ENCODE measurements around the gene ADGRB2.
A peak's percentile ranks its signal among the peaks of the same experiment; 100 is the strongest.

Gene ADGRB2

DNA sequence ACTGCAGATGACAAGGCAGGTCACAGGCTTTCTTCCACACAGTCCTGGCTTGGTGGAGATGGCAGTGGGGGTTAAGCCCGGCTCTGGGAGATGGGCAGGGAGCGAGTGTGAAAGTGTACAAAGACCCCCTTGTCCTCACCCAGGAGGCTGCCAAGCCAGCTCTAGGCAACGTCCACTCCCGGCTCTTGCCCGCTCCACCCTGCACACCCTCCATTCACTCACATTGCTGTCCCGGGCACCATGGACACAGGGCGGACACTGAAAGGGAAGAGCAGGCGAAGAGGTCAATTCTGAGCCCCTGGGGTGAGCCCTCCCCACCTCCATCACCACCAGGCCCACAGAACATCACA lies 69.2 kb downstream of the ADGRB2 start:
- Histone ChIP-seq H3K9me3 (ENCODE audit: insufficient read depth, low read length) (no peaks in the 10 kb centered on the region), H3K27me3 (ENCODE audit: insufficient read depth, insufficient read length) (no peaks in the 10 kb centered on the region), H3K4me3 (ENCODE audit: insufficient read length, low read depth) (no peak overlapping the region), H3K9ac (ENCODE audit: insufficient read length, low read depth) (no peak overlapping the region), H3K4me1 (ENCODE audit: insufficient read depth, insufficient read length) (peaks cover 31% of the 10 kb centered on the region), H3K36me3 (ENCODE audit: insufficient read depth, insufficient read length, low read length) (no peaks in the 10 kb centered on the region)
- DNase-seq (ENCODE audit: low read depth, low spot score), result no peak
- TF ChIP-seq ZNF274 (IDR thresholded peaks at IDR 0.05; ENCODE audit: low read depth, low read length) (no peak), SUZ12 (IDR thresholded peaks at IDR 0.05; ENCODE audit: extremely low read depth, insufficient read depth, insufficient read length) (no peak), YY1 (IDR thresholded peaks at IDR 0.05; ENCODE audit: insufficient read depth, insufficient read length) (no peak)

DNA sequence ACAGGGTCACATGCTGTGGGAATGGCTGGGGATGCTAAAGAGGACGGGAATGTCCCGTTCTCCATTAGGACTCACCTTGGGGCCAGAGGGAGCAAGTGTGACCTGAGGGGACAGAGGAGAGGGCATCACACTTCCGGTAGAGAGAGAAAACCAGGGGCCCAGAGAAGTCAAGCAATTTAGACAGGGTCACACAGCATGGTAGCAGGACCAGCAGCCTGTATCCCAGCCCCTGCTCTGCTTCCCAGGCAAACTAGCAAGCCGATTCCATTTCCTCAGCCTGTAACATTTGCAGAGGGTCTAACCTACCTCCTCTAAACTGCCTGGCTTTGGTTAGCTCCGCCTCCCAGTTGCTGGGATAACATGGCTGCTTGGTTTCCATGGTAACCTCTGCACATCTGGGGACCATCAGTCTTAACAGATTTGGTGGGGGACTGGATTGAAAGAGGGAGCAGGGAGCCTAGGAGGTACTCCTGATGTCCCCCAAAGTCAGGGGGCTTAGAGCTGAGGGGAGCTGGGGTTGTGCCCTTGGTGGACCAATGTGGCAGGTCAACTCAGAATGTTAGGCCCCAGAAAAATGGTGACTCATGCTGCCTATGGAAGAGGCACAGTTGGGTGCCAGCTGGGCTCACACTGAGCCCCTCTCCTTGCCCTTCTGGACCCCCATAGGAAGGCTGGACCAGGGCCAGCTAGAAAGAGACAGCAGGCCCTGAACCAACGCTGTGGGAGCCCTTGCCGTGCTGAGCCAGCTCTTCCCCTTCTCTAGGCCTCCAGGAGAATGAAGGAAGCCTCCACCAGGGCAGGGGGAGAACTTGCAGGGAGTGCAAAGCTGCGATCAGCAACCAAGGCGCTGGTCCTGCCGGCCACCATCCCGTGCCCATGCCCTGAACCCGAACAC lies 69.8 kb downstream of the ADGRB2 start:
- H3K4me1 ChIP-seq (ENCODE audit: insufficient read depth, insufficient read length), result peaks cover 30% of the 10 kb centered on the region
- H3K36me3 ChIP-seq (ENCODE audit: insufficient read depth, insufficient read length, low read length), result no peaks in the 10 kb centered on the region
- no peaks in the 10 kb centered on the region for H3K27me3 ChIP-seq (ENCODE audit: insufficient read depth, insufficient read length)
- TF ChIP-seq ZNF274 (IDR thresholded peaks at IDR 0.05; ENCODE audit: low read depth, low read length) (no peak), SUZ12 (IDR thresholded peaks at IDR 0.05; ENCODE audit: extremely low read depth, insufficient read depth, insufficient read length) (no peak), YY1 (IDR thresholded peaks at IDR 0.05; ENCODE audit: insufficient read depth, insufficient read length) (no peak)
- H3K9ac ChIP-seq (ENCODE audit: insufficient read length, low read depth), result no peak overlapping the region
- no peak for DNase-seq (ENCODE audit: low read depth, low spot score)
- no peaks in the 10 kb centered on the region for H3K9me3 ChIP-seq (ENCODE audit: insufficient read depth, low read length)
- no peak overlapping the region for H3K4me3 ChIP-seq (ENCODE audit: insufficient read length, low read depth)

DNA sequence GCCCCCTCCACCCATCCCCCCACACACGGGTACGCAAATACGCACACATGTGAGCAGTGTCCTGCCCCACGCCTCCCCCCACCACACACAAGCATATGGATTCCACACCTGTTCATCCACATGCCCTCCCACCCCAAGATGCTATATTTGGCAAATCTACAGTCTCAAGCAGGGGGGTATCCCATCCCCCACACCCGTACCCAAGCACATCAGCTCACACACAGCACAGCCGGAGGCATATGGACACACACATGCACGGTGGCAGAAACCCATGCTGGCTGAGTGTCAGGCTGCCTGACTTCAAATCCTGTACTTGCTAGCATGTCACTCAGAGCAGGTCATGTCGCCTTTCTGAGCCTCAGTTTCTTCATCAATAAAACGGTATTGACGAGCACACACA lies 70.9 kb downstream of the ADGRB2 start:
- H3K9me3 ChIP-seq (ENCODE audit: insufficient read depth, low read length), result no peaks in the 10 kb centered on the region
- peaks cover 40% of the 10 kb centered on the region for H3K4me1 ChIP-seq (ENCODE audit: insufficient read depth, insufficient read length)
- TF ChIP-seq YY1 (IDR thresholded peaks at IDR 0.05; ENCODE audit: insufficient read depth, insufficient read length), result no peak
- no peak for TF ChIP-seq ZNF274 (IDR thresholded peaks at IDR 0.05; ENCODE audit: low read depth, low read length)
- no peak for TF ChIP-seq SUZ12 (IDR thresholded peaks at IDR 0.05; ENCODE audit: extremely low read depth, insufficient read depth, insufficient read length)
- no peaks in the 10 kb centered on the region for H3K27me3 ChIP-seq (ENCODE audit: insufficient read depth, insufficient read length)
- no peak for DNase-seq (ENCODE audit: low read depth, low spot score)
- H3K36me3 ChIP-seq (ENCODE audit: insufficient read depth, insufficient read length, low read length), result no peaks in the 10 kb centered on the region
- peak overlapping the region; percentile 38 for H3K9ac ChIP-seq (ENCODE audit: insufficient read length, low read depth)
- no peak overlapping the region for H3K4me3 ChIP-seq (ENCODE audit: insufficient read length, low read depth)

DNA sequence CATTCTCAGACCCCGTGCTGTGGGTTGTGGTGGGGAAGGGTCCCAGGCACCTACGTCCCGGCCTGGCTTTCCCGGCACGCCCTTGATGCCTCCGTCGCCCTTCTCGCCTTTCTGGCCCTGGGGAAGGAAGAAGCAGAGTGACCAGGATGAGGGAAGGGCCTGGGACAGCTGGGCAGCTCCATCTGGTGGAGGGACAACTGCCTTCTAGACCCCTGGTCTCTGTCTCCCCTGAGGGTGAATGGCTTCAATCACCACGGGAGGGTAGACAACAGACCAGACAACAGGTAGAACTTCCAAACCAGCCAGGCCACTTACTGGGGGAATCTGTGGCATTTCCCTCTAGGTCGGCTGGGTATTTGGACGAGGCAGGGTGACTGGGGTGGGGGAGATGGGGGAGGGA lies 72.2 kb downstream of the ADGRB2 start:
- TF ChIP-seq YY1 (IDR thresholded peaks at IDR 0.05; ENCODE audit: insufficient read depth, insufficient read length) (no peak), ZNF274 (IDR thresholded peaks at IDR 0.05; ENCODE audit: low read depth, low read length) (no peak), SUZ12 (IDR thresholded peaks at IDR 0.05; ENCODE audit: extremely low read depth, insufficient read depth, insufficient read length) (no peak)
- Histone ChIP-seq H3K36me3 (ENCODE audit: insufficient read depth, insufficient read length, low read length) (no peaks in the 10 kb centered on the region), H3K4me1 (ENCODE audit: insufficient read depth, insufficient read length) (peaks cover 33% of the 10 kb centered on the region), H3K9ac (ENCODE audit: insufficient read length, low read depth) (no peak overlapping the region), H3K27me3 (ENCODE audit: insufficient read depth, insufficient read length) (no peaks in the 10 kb centered on the region), H3K9me3 (ENCODE audit: insufficient read depth, low read length) (no peaks in the 10 kb centered on the region), H3K4me3 (ENCODE audit: insufficient read length, low read depth) (no peak overlapping the region)
- DNase-seq (ENCODE audit: low read depth, low spot score), result no peak

DNA sequence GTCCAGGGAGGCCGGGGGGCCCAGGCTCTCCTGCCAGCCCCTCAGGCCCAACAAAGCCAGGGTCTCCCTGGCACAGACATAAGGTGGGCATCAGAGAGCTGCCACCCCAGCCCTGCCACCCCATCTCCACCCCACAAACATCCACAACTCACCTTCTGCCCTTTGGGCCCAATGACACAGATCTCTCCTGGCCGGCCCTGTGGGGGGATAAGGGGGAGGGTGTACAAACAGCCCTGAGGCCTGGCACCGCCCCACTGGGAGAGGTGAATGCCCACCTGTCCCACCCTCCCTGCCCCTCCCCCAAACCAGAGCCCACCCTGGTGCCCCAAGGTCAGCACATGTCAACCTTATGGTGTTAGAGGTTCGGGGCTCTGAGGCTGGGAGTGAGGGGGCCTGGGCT lies 72.7 kb downstream of the ADGRB2 start:
- Histone ChIP-seq H3K9me3 (ENCODE audit: insufficient read depth, low read length) (no peaks in the 10 kb centered on the region), H3K9ac (ENCODE audit: insufficient read length, low read depth) (no peak overlapping the region), H3K4me3 (ENCODE audit: insufficient read length, low read depth) (no peak overlapping the region), H3K4me1 (ENCODE audit: insufficient read depth, insufficient read length) (peaks cover 28% of the 10 kb centered on the region), H3K27me3 (ENCODE audit: insufficient read depth, insufficient read length) (no peaks in the 10 kb centered on the region), H3K36me3 (ENCODE audit: insufficient read depth, insufficient read length, low read length) (no peaks in the 10 kb centered on the region)
- DNase-seq (ENCODE audit: low read depth, low spot score), result no peak
- no peak for TF ChIP-seq YY1 (IDR thresholded peaks at IDR 0.05; ENCODE audit: insufficient read depth, insufficient read length)
- TF ChIP-seq ZNF274 (IDR thresholded peaks at IDR 0.05; ENCODE audit: low read depth, low read length), result no peak
- TF ChIP-seq SUZ12 (IDR thresholded peaks at IDR 0.05; ENCODE audit: extremely low read depth, insufficient read depth, insufficient read length), result no peak

DNA sequence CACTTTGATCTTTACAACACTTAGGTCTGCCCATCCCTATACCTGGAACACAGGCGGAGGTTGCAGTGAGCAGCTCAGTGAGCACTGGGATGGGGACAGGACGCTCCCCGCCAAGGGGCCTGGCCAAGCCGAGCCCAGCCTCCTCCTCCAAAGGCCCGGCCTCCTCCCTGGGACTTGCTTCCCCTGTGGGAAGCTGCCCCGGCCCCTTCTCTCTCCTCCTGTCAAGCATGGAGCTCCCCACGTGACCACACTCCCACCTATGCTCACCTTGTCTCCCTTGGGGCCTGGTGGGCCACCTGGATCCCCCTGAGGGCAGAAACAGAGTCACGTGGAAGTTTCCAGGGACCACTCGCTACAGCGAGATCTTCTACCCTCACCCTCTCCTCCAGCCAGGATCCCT lies 73.2 kb downstream of the ADGRB2 start:
- no peak for TF ChIP-seq ZNF274 (IDR thresholded peaks at IDR 0.05; ENCODE audit: low read depth, low read length)
- no peak for TF ChIP-seq SUZ12 (IDR thresholded peaks at IDR 0.05; ENCODE audit: extremely low read depth, insufficient read depth, insufficient read length)
- no peak for TF ChIP-seq YY1 (IDR thresholded peaks at IDR 0.05; ENCODE audit: insufficient read depth, insufficient read length)
- no peak for DNase-seq (ENCODE audit: low read depth, low spot score)
- Histone ChIP-seq H3K9ac (ENCODE audit: insufficient read length, low read depth) (peak overlapping the region; percentile 21), H3K4me3 (ENCODE audit: insufficient read length, low read depth) (no peak overlapping the region), H3K27me3 (ENCODE audit: insufficient read depth, insufficient read length) (no peaks in the 10 kb centered on the region), H3K4me1 (ENCODE audit: insufficient read depth, insufficient read length) (peaks cover 30% of the 10 kb centered on the region), H3K36me3 (ENCODE audit: insufficient read depth, insufficient read length, low read length) (no peaks in the 10 kb centered on the region), H3K9me3 (ENCODE audit: insufficient read depth, low read length) (no peaks in the 10 kb centered on the region)

DNA sequence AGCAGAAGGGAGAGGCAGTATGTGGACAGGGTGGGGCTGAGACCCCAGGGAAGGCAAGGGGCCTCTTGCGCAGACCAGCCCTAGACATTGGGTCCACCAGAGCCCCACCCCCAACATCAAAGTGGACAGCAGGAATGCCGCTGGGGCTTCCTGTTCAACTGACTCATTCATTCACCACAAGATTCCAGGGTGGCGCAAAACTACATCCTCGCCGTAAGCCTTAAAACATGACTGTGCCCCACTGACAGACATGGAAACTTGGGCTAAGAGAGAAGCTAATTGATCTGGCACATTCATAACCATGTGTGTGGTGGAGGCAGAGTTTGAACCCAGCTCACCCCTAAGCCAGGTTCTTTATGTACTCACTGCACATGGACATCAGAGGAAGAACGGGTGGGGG lies 74.3 kb downstream of the ADGRB2 start:
- DNase-seq (ENCODE audit: low read depth, low spot score), result no peak
- H3K27me3 ChIP-seq (ENCODE audit: insufficient read depth, insufficient read length), result no peaks in the 10 kb centered on the region
- peaks cover 34% of the 10 kb centered on the region for H3K4me1 ChIP-seq (ENCODE audit: insufficient read depth, insufficient read length)
- no peaks in the 10 kb centered on the region for H3K9me3 ChIP-seq (ENCODE audit: insufficient read depth, low read length)
- no peak overlapping the region for H3K4me3 ChIP-seq (ENCODE audit: insufficient read length, low read depth)
- TF ChIP-seq ZNF274 (IDR thresholded peaks at IDR 0.05; ENCODE audit: low read depth, low read length) (no peak), SUZ12 (IDR thresholded peaks at IDR 0.05; ENCODE audit: extremely low read depth, insufficient read depth, insufficient read length) (no peak), YY1 (IDR thresholded peaks at IDR 0.05; ENCODE audit: insufficient read depth, insufficient read length) (no peak)
- no peaks in the 10 kb centered on the region for H3K36me3 ChIP-seq (ENCODE audit: insufficient read depth, insufficient read length, low read length)
- H3K9ac ChIP-seq (ENCODE audit: insufficient read length, low read depth), result no peak overlapping the region
